ENCODE measurements around the gene C19orf25.

DNA sequence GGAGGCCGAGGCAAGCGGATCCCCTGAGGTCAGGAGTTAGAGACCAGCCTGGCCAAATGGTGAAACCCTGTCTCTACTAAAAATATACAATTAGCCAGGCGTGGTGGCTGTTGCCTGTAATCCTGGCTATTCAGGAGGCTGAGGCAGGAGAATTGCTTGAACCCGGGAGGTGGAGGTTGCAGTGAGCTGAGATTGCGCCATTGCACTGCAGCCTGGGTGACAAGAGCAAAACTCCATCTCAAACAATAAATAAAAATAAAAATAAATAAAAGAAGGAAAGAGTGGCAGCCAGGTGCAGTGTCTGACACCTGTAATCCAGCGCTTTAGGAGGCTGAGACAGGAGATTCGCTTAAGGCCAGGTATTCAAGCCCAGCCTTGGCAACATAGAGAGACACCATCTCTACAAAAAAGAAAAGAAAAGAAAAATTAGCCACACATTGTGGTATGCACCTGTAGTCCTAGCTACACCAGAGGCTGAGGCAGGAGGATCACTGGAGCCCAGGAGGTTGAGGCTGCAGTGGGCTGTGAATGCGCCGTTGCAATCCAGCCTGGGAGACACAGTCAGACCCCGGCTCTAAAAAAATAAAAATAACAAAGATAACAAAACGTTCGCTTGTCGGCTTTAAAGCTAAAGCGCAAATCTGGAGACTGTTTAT lies 23.5 kb upstream of the C19orf25 start:
- TF ChIP-seq, protein P1, sequence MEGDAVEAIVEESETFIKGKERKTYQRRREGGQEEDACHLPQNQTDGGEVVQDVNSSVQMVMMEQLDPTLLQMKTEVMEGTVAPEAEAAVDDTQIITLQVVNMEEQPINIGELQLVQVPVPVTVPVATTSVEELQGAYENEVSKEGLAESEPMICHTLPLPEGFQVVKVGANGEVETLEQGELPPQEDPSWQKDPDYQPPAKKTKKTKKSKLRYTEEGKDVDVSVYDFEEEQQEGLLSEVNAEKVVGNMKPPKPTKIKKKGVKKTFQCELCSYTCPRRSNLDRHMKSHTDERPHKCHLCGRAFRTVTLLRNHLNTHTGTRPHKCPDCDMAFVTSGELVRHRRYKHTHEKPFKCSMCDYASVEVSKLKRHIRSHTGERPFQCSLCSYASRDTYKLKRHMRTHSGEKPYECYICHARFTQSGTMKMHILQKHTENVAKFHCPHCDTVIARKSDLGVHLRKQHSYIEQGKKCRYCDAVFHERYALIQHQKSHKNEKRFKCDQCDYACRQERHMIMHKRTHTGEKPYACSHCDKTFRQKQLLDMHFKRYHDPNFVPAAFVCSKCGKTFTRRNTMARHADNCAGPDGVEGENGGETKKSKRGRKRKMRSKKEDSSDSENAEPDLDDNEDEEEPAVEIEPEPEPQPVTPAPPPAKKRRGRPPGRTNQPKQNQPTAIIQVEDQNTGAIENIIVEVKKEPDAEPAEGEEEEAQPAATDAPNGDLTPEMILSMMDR (IDR thresholded peaks at IDR 0.05) = no peak
- no peak for TF ChIP-seq POLR2A (IDR thresholded peaks at IDR 0.05)

All from right lobe of liver (tissue), 4 donors.